ENCODE data around the gene LOXL3.
A peak's percentile ranks its signal among the peaks of the same experiment; 100 is the strongest.

LOXL3 gene, protein sequence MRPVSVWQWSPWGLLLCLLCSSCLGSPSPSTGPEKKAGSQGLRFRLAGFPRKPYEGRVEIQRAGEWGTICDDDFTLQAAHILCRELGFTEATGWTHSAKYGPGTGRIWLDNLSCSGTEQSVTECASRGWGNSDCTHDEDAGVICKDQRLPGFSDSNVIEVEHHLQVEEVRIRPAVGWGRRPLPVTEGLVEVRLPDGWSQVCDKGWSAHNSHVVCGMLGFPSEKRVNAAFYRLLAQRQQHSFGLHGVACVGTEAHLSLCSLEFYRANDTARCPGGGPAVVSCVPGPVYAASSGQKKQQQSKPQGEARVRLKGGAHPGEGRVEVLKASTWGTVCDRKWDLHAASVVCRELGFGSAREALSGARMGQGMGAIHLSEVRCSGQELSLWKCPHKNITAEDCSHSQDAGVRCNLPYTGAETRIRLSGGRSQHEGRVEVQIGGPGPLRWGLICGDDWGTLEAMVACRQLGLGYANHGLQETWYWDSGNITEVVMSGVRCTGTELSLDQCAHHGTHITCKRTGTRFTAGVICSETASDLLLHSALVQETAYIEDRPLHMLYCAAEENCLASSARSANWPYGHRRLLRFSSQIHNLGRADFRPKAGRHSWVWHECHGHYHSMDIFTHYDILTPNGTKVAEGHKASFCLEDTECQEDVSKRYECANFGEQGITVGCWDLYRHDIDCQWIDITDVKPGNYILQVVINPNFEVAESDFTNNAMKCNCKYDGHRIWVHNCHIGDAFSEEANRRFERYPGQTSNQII

DNA sequence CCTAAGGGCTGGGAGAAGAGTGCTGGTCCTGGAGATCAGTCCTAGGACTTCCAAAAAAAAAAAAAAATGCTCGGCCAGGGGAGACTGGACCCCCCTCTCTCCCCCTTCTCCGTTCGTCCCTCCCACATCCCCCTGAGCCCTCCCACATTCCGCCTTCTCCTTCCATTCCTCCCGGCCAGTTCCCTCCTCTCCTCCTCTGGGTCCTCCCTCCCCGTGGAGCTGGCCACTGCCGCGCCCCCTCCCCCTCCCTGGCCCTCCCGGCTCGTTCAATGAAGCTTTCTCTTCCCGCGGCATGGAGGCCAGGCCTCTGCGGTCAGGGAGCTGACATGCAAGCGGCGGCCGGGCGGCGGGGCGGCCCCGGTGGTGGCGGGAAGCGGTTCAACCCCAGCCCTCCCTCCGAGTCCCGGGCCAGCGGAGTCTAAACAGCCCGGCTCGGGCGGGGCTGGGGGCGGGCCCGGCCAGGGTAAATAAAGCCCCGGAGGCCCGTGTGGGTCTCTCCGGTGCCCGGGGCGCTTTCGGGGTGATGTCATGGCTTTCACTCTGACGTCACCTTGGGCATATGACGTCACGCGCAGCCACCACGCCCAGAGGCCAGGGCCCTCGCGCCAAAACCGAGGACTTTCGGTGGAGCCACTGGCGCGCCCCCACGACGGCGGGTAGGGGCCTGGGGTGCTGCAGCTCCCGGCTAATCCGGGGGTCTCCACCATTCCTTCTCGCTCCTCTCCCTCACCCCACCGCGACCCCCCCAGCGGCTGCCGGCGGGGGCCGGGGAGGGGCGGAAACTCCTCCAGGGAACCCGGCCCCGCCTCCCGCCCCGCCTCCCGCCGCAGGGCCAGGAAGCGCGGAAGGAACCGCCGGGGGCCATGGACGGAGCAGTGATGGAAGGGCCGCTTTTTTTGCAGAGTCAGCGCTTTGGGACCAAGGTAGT lies at the start of gene LOXL3, which contains the start of gene DOK1:
Gene LOXL3 (minus strand): TSS at position 51 of the 928 bp plus-strand sequence. CDS start 1,308 bp downstream, outside the sequence.
Gene DOK1 (plus strand): TSS at position 829 of the 928 bp plus-strand sequence. CDS start 35 bp downstream, at position 864.
- peak; percentile 40 to 97 for DNase-seq

DNA sequence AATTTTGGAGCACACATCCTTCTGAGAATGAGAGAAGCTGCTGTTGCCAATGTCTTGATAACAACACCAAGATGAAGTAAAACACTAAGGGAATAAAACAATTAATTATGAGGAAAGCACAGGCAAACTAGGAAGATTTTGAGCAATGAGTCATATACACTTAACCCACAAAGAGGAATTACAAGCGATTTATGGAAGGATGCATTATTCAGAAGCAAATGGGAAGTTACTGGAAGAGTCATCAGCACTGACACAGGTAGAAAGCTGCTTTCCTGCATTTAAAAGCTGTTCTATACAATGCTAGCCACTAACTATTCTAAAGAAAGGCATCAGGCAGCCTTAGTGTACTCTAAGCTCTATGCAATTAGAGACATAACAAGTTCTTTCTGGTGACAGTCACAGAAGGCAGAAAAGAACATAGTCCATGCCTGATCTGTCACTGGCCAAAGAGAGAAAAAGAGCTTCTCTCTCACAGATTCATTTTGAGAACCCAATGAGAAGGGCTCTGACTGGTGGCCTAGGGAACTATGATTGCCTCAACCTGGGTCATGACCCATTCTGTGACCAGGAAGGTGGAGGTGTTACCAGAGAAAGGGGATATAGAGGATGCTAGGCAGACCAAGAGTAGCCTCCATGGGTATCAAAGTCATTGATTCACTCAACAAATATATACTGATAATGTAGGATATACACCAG lies 49.0 kb upstream of the LOXL3 start:
- DNase-seq, result no peak

DNA sequence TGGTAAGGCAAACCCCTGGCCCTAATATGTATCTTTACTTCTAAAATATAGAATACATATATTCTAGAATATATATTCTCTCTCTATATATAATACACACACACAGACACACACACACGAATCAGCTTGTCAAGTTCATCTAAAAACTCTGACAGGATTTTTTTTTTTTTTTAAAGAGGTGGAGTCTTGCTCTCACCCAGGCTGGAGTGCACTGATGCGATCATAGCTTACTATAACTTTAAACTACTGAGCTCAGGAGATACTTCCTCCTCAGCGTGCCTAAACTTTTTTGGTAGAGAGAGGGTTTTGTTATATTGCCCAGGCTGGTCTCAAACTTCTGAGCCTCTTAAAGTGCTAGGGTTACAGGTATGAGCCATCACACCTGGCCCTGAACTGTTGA lies 45.9 kb upstream of the LOXL3 start:
- no peak for DNase-seq

DNA sequence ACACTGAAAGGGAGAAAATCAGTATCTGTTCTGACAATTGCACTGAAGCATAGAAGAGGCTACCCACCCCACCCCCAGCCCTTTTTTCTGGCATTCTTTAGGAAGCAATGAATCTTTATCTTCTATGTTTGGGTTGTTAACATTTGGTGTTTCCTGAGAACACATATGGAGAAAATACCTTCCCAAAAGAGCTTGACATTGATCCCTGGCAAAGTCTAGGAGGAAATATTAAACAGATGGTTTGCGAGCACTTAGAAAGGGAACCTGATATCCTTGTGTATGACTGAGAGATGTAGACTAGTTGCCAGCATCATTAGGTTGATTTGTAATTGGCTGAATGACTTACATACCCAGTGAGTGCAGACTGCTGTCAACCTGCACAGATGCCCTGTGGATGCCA lies 43.7 kb upstream of the LOXL3 start:
- DNase-seq, result no peak

DNA sequence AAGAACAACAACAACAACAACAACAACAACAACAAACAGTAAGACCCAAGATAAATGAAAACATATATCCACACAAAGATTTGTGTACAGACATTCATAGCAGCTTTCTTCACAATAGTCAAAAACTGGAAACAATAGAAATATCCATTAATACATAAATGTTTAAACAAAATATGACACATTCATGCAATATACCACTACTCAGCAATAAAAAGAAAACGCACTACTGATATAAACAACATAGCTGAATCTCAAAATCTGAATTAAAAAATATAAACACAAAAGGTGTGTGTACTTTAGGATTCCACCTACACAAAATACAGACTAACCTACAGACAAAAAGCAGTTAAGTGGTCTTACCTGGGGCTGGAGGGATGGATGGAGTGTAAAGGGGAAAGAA lies 42.8 kb upstream of the LOXL3 start:
- DNase-seq, result no peak

DNA sequence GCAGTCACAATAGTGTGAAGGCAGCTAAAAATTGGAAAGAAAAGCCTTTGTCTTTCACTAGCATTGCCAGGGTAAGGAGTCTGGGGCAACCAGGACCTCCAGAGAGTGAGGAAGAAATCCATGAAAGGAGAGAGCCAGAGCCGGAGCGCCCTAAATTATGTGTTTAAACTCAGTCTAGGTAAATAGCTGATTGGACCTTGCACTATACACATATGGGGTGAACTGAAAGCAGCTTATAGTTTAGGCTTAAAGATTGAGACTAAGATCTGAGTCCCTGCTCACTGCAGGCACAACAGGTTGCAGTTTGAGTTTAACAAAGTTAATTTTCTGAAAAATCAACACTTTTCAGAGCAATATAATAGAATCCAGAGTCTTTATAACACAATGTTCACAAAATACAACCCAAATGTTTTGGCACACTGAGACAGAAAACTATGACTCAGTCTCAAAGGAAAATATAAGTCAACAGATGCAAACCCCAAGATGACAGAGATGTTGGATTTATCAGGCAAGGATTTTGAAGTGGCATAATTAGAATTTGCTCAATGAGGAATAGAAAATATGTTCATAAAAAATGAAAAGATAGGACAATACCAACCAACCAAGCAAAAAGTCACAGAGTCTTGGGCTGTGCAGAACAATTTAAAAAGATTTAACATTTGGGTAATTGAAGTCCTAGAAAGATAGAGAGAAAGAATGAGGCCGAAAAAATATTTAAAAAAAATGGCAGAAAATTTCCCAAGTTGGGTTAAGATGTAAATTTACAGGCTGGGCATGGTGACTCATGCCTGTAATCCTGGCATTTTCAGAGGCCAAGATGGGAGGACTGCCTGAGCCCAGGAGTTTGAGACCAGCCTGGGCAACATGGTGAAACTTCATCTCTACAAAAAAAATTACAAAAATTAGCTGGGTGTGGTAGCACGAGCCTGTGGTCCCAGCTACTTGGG lies 40.4 kb upstream of the LOXL3 start:
- no peak for DNase-seq

DNA sequence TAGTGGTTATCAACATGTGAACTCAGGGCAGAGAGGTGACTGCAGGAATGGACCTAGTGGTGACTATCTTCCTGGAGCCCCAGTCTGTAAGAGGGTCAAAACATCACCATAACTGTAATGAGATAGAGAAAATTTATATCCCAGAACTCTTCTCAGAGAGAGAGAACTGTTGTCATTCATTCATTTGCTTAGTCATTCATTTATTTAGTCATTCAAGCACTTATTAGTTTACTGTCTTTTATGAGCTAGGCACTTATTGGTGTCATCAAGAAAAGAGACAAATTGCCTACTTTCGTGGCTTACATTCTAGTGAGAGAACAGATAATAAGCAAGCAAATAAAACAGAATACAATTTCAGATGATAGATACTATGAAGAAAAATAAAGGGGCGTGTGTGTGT lies 34.9 kb upstream of the LOXL3 start:
- DNase-seq, result no peak

DNA sequence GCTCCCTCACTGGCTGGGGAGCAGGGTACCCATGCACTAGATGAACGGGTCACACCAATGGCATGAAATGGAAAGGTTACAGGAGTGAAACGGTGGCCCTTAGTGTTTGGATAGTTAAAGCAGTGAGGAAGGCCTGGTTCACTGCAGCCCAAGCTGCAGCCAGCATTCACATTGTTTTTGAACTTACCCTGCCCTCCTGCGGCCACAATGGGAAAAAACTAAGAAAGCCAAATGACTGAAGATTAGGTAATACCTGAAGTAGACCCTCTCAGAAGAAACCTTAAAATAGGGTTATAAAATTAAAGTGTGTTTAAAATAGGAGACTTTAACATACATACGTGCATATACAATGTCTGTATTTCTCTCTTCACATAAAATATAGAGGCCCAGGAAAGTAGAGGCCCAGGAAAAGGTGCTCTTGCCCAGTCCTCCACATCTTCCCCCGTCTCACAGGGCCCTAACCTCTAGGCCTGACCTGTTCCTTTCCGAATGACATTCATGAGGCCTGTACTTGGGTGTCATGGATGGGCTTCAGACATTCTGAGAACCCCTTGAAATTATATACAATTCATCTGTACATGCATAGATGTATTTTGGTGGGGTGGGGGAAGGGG lies 34.0 kb upstream of the LOXL3 start:
- DNase-seq, result peak; percentile 21 to 47

DNA sequence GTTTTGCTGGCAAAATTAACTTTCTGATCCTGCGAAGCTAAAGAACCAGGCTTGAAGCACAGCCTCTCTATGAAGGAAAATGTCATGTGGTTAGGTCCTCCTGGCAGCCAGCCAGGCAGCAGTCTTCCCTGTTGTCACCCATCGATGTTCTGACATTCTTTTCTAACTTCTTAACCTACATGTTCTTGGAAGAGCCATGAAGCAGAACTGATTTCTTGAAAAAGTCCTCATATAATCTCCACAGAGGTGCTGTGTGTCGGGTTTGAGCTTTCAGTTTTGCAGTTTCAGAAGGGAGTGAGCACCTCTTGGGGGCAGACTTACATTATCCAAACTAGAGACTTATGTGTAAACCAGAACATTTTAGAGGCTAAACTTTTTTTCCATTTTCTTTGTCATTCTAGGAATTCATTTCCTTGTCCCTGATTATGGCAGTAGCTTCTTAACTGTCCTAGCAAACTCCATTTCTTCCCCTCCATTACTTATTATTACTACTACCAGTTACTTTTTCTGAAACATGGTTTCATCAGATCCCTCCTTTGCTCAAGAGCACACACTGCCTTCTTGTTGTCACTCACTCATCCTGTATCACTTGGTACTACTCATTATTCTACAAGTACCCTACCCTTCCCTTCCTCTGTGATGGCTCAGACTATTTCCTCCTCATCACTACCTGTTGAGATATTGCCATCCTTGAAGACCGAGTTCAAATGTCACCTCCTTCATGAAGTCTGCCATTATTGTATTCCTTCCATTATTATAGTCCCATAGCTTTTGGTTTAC lies 31.9 kb upstream of the LOXL3 start:
- peak in 1 of 2 donors; percentile 18 for DNase-seq

DNA sequence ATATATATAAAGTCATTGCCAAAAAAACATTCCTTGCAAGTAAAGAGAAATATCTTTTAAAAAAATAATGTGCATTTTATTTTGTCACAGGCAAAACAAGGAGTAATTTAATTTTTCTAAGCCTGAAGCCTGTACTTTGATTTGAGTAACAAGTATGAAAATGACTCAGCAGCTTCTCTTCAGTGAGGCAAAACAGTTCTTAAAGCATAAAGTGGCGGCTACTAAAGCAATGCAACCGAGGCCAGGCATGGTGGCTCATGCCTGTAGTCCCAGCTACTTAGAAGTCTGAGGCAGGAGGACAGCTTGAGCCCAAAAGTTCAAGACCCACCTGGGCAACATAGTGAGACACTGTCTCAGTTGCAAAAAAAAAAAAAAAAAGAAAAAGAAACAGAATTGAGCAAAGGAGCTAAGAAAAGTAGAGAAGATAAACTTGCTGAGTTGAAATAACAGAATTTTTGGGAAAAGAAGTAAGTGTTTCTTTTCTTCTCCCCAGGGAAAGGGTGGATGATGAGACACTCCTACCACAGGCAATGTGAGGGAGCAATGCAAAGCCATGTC lies 30.4 kb upstream of the LOXL3 start:
- DNase-seq, result no peak

DNA sequence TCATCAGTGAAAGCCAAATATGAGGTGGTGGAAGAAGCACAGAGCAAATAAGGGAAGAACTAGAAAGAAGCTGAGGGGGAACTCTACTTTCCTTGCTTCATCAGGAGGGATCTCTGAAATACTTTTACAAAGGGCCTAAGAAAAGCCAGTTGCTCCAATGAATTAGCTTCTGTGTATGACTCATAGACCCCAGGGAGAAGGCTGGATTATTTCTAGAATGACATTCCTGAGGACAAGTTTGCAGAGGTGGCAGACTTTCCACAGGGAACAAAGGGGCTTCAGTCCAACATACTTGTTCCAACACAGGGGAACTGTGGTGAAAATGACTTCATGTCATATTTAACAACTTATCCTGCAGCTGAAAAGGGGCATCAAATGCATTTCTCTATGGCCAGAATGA lies 29.8 kb upstream of the LOXL3 start:
- DNase-seq, result no peak

DNA sequence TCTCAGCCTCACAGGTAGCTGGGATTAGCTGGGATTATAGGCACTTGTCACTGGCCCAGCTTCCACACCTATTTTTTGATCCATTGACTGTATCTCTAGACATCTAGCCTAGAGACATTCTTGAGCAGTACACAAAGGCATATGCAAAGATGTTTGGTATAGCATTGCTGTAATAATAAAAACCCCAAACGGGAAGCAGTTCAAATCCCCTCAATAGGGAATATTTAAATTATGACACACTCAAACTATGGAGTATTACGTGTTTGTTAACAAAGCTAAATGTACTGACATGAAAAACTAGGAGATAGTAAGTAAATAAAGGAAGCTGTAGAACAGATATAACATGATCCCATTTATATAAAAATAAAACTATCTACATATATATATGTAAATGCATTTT lies 28.4 kb upstream of the LOXL3 start:
- no peak for DNase-seq

DNA sequence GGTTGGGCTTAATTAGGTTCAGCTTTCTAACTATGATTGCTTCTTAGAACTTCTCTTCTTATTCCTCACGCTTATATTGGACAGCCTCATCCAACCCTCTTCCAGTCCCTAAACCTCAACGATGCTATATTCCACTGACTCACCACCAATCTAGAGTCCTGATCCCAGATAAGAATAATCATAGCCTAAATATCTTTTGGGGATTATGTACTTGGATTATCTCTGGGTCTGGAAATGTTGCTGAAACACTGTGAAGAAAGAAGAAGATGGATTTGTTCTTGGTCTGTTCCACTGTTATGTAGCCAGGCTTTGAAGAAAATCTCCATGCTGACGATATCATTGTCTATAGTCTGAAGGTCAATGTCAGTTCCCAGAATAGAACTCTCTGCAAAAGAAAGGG lies 27.7 kb upstream of the LOXL3 start:
- DNase-seq, result no peak

DNA sequence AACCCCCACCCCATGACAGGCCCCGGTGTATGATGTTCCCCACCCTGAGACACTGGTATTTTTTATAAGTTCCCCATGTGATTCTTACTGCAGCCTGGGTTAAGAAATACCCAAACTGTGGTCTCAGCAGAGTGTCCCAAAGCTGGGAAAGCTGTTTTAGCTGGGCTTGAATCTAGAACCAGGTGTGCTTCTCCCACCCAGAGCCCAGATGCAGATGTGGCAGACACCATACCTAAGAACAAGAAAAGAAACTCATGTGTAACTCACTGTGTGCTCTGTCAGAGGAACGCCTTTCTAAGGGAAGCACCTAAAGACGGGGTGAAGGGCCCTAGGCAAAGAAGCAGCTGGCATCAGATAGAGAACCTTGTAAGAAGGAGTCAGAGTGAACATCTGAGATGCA lies 24.7 kb upstream of the LOXL3 start:
- DNase-seq, result no peak

DNA sequence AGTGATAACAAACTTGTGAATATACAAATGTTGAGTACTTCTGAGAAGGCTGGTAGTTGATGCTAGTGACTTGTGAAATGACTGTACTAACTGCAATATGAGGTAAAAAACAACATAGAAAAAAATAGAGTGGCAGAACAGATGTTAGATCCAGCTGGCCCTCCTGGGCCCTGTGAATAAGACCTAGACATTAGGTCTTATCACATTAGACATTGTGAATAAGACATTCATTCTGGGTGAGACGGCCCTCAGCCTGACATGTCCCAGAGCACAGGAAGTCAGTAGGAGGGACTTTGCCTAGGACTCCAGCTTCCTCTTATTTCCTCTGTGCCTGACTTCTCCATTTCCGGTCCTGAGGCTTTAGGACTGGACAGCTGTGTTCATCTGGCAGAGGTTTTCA lies 23.7 kb upstream of the LOXL3 start:
- DNase-seq, result no peak

DNA sequence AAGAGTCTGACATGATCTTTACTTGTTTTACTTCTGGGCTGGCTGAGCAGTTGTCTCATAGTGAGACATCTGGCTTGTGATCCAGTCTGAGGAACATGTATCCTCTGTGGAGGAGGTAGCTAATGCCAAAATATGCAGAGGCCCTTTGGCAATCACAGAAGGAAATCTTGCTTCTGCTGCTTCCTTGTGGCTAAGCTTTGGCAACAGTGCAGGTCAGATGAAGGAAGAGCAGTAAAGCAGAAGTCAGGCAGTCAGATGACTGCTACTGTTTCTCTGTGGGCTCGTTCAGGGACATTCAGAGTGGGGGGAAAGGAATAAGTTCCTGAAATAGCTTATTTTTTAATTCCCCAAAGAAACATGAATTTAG lies 23.1 kb upstream of the LOXL3 start:
- DNase-seq, result peak in 1 of 2 donors; percentile 86

DNA sequence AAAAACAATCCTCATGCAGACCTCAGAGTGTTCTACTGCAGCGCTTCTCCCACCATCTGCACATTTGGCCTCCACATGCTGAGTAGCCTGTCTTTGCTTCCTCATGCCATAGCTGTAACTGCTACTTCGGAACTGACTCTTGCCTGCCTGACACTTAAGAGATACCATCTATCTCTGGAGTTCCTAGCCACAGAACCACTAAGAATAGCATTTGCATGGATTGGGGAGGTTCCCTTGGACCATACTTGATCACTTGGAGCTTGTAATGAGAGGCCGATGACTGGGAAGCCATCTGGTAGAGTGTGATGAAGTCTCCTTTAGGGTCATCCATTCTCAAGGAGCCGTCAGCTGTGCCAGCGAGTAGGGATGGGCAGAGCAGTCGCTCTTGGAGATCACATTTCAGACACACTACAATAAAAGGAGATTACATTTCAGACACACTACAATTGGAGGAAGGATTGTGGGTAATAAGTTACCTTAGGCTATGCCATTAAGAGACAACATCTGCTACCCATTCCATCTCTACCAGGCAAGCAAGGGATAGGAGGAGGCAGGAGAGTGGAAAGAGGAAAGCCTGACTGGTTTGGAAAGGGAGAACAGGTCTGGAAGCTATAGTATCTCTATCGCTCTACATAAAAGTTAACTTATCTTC lies 22.6 kb upstream of the LOXL3 start:
- no peak for DNase-seq

DNA sequence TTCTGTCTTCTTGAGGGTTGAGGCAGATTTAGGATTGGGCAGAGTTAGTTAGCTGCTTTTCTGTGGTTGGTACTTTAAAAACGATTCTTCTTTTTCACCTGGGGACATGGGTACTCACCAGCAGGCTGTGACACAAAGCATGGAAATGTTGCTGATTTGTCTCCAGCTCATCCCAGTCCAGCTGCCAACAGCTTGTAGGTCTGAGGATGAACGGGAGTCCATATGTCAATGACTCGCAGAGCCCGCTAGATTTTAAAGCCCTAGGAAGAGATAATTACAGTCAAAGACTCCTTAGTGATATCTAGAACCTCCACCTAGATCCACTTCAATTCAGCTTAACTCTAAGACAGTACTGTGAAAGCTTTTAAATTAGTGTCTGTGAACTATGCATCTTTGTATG lies 21.6 kb upstream of the LOXL3 start:
- no peak for DNase-seq
